NT2/D1 (cell line): ENCODE measurements around the gene CIAO3.

Experiments
- YY1 ChIP-seq: IDR thresholded peaks from 2 replicates; pipeline ENCODE4 v1.6.1; 2011; ENCODE audit not compliant: insufficient read length, insufficient read depth
- ZNF274 ChIP-seq: IDR thresholded peaks from 2 replicates; pipeline ENCODE4 v1.6.1; 2011; ENCODE audit warnings: mild to moderate bottlenecking, low read depth, low read length

GRCh38 chr16:707062-707538 is 33.7 kb downstream of the CIAO3 start:
- TF ChIP-seq ZNF274 = no peak
- no peak for TF ChIP-seq YY1
